Measurements from ENCODE around the gene SLC66A2. TPM values are rescaled to one million over a fixed set of nuclear protein-coding genes. Genes with fewer than 3 reads are reported as not detected.

Gene SLC66A2
- total RNA-seq, 3 donors from 2014 or later (not counting 1 experiment from before 2014, with no cell fraction given): 51.2 to 62.4 (median 54.1) TPM

- H3K27ac Mint-ChIP-seq: no peak overlapping the region
- peaks cover 8% of the 10 kb centered on the region for H3K4me1 ChIP-seq (ENCODE audit: control insufficient read depth, insufficient read depth, low read length)
- intact Hi-C loops (cut with micrococcal nuclease): no loop called here
- H3K9me3 Mint-ChIP-seq: peaks cover 0 to 2% of the 10 kb centered on the region in 2 donors
- no peaks in the 10 kb centered on the region for H3K27me3 Mint-ChIP-seq (ENCODE audit: low read depth in 2 of 2)
- peaks cover 11% of the 10 kb centered on the region for H3K9me3 ChIP-seq (ENCODE audit: control insufficient read depth, insufficient read depth, low read length)
- TF ChIP-seq, protein P1, sequence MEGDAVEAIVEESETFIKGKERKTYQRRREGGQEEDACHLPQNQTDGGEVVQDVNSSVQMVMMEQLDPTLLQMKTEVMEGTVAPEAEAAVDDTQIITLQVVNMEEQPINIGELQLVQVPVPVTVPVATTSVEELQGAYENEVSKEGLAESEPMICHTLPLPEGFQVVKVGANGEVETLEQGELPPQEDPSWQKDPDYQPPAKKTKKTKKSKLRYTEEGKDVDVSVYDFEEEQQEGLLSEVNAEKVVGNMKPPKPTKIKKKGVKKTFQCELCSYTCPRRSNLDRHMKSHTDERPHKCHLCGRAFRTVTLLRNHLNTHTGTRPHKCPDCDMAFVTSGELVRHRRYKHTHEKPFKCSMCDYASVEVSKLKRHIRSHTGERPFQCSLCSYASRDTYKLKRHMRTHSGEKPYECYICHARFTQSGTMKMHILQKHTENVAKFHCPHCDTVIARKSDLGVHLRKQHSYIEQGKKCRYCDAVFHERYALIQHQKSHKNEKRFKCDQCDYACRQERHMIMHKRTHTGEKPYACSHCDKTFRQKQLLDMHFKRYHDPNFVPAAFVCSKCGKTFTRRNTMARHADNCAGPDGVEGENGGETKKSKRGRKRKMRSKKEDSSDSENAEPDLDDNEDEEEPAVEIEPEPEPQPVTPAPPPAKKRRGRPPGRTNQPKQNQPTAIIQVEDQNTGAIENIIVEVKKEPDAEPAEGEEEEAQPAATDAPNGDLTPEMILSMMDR (IDR thresholded peaks at IDR 0.05): no peak
- H3K4me3 ChIP-seq (ENCODE audit: low read length): no peak overlapping the region
- H3K4me3 Mint-ChIP-seq: no peak overlapping the region
- DNase-seq (peak; percentile 6 to 12), ATAC-seq (no peak)
- 95% methylated on average over 28 of the region's 28 CpGs for WGBS (ENCODE audit: insufficient coverage)
- H3K36me3 Mint-ChIP-seq: peaks cover 4% of the 10 kb centered on the region
- H3K27ac ChIP-seq (ENCODE audit: low read length): no peak overlapping the region
- peaks cover 7% of the 10 kb centered on the region for H3K36me3 ChIP-seq (ENCODE audit: control insufficient read depth, insufficient read depth, low read length)
- no peaks in the 10 kb centered on the region for H3K27me3 ChIP-seq (ENCODE audit: control insufficient read depth, insufficient read depth, low read length)
- peaks cover 4 to 41% of the 10 kb centered on the region in 2 donors for H3K4me1 Mint-ChIP-seq
Observed at GRCh38 chr18:79912994-79913831, 38.2 kb downstream of the SLC66A2 start.

GRCh38 chr18:79912409-79912991 lies 39.0 kb downstream of the SLC66A2 start:
- H3K4me3 Mint-ChIP-seq: no peak overlapping the region
- ATAC-seq: peak in 2 of 3 donors; percentile 29 to 31
- peak; percentile 13 to 58 for DNase-seq
- peaks cover 4 to 34% of the 10 kb centered on the region in 2 donors for H3K4me1 Mint-ChIP-seq
- H3K27ac ChIP-seq (ENCODE audit: low read length): no peak overlapping the region
- H3K27ac Mint-ChIP-seq: no peak overlapping the region
- WGBS (ENCODE audit: insufficient coverage): 83% methylated on average over 20 of the region's 20 CpGs
- H3K36me3 ChIP-seq (ENCODE audit: control insufficient read depth, insufficient read depth, low read length): peaks cover 7% of the 10 kb centered on the region
- peaks cover 11% of the 10 kb centered on the region for H3K9me3 ChIP-seq (ENCODE audit: control insufficient read depth, insufficient read depth, low read length)
- peaks cover 8% of the 10 kb centered on the region for H3K36me3 Mint-ChIP-seq
- TF ChIP-seq, protein P1 (IDR thresholded peaks at IDR 0.05): no peak
- no peaks in the 10 kb centered on the region for H3K27me3 Mint-ChIP-seq (ENCODE audit: low read depth in 2 of 2)
- intact Hi-C loops (cut with micrococcal nuclease): no loop called here
- H3K4me3 ChIP-seq (ENCODE audit: low read length): no peak overlapping the region
- no peaks in the 10 kb centered on the region for H3K27me3 ChIP-seq (ENCODE audit: control insufficient read depth, insufficient read depth, low read length)
- H3K4me1 ChIP-seq (ENCODE audit: control insufficient read depth, insufficient read depth, low read length): peaks cover 8% of the 10 kb centered on the region
- peaks cover 0 to 2% of the 10 kb centered on the region in 2 donors for H3K9me3 Mint-ChIP-seq

DNA sequence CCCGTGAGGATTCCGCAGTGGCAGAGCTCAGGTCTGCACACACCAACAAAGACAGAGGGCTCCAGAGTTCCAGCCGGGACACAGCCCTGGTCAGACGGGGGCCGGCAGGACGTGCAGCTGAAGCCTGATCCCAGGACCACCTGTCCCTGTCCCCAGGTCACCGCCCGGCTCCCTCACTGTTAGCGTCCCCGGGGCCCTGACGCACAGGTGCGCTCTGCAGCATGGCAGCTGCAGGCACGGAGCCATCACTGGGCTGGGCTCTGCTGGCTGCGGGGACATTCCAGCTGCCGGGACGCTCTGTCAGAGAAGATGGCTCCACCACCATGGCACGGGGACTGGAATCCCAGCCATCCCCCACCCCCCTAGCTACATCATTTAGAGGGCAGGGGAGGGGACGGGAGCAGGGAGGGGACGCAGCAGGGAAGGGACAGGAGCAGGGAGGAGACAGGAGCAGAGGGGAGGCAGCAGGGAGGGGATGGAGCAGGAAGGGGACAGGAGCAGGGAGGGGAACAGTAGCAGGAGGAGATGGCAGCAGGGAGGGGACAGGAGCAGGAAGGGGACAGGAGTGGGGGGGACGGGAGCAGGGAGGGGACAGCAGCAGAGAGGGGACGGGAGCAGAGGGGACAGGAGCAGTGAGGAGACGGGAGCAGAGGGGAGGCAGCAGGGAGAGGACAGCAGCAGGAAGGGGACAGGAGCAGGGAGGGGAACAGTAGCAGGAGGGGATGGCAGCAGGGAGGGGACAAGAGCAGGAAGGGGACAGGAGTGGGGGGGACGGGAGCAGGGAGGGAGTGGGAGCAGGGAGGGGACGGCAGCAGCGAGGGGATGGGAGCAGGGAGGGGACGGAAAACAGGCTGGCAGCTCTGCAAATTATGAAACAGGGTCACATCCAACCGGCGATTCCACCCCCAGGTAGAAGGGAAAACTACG lies 39.8 kb downstream of the SLC66A2 start:
- Histone ChIP-seq H3K36me3 (ENCODE audit: control insufficient read depth, insufficient read depth, low read length) (peaks cover 2% of the 10 kb centered on the region), H3K4me3 (ENCODE audit: low read length) (no peak overlapping the region), H3K4me1 (ENCODE audit: control insufficient read depth, insufficient read depth, low read length) (peaks cover 8% of the 10 kb centered on the region), H3K27me3 (ENCODE audit: control insufficient read depth, insufficient read depth, low read length) (no peaks in the 10 kb centered on the region), H3K27ac (ENCODE audit: low read length) (no peak overlapping the region), H3K9me3 (ENCODE audit: control insufficient read depth, insufficient read depth, low read length) (peaks cover 4% of the 10 kb centered on the region)
- Mint-ChIP-seq H3K36me3 (peaks cover 8% of the 10 kb centered on the region), H3K9me3 (peaks cover 0 to 2% of the 10 kb centered on the region in 2 donors), H3K4me3 (no peak overlapping the region), H3K4me1 (peaks cover 4 to 33% of the 10 kb centered on the region in 2 donors), H3K27ac (no peak overlapping the region), H3K27me3 (ENCODE audit: low read depth in 2 of 2) (no peaks in the 10 kb centered on the region)
- ATAC-seq (no peak), DNase-seq (peak in 1 of 2 donors; percentile 13)
- TF ChIP-seq, protein P1 (IDR thresholded peaks at IDR 0.05): no peak
- intact Hi-C loops (cut with micrococcal nuclease): no loop called here
- WGBS (ENCODE audit: insufficient coverage): 97% methylated on average over 28 of the region's 29 CpGs
